PFSK-1 (cell line): Measurements from ENCODE around the gene TMEM181.

Source experiments
- FOXP2 ChIP-seq: optimal IDR thresholded peaks from 2 replicates; pipeline ENCODE3; 2011; ENCODE audit warnings: borderline replicate concordance, control low read depth, inconsistent platforms; ENCODE audit not compliant: insufficient read depth; ENCODE audit errors: extremely low read length, extremely low read depth
- POLR2AphosphoS5 ChIP-seq: IDR thresholded peaks from 2 replicates; pipeline ENCODE4 v1.6.1; 2012; ENCODE audit warnings: low read depth, mild to moderate bottlenecking, control low read depth, low read length, moderate library complexity
- REST ChIP-seq, 2 experiments: IDR thresholded peaks; 2 replicates each; pipeline versions ENCODE4 v1.6.1 to v1.8.0; 2011 to 2012; ENCODE audit warnings: low read depth in 2 of 2, low read length in 2 of 2, control low read depth in 1 of 2, inconsistent platforms in 1 of 2, mild to moderate bottlenecking in 1 of 2, moderate library complexity in 1 of 2; ENCODE audit not compliant: insufficient read depth in 1 of 2
- SIN3A ChIP-seq: IDR thresholded peaks from 2 replicates; pipeline ENCODE4 v1.6.1; 2012; ENCODE audit warnings: mild to moderate bottlenecking, low read length, moderate library complexity, borderline replicate concordance; ENCODE audit not compliant: insufficient read depth
- TAF1 ChIP-seq: IDR thresholded peaks from 2 replicates; pipeline ENCODE4 v1.6.1; 2012; ENCODE audit warnings: low read length, control low read depth, borderline replicate concordance; ENCODE audit not compliant: insufficient read depth

The TMEM181 gene

DNA sequence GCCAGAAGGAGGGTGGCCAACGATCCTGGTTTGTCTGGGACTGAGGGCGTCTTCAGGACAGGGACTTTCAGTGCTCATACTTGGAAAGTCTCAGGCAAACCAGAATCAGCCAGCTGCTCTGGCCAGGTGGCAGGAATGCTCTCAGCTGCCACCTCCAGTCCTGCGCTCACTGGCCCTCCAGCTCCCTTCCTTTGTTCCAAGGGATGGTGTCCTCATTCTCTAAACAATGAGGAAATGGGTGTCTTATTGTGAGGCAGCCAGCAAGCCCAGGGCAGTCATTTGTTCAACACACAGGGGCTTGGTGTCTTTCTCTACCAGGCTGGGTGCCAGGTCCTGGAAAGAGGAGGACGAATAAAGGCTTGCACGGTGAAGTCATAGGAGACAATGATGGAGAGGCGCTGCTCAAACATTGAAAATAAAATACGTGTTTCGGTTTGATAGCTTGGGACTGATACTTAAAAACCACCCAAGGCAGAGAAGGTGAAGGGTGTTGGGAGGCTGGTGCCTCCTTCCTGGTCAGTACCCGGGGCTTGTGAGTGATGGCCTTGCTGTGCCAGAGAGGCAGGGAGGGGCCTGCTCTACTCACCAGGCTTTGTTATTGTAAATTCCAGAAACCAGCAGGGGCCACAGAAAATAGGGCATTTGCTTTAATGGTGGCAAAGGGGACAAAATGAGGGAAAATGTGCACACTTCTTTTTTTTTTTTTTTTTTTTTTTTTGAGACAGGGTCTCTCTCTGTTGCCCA lies 11.3 kb upstream of the TMEM181 start:
- TF ChIP-seq SIN3A (no peak), REST (IDR thresholded peaks at IDR 0.05; ENCODE audit: insufficient read depth in 1 of 2, low read depth in 2 of 2, low read length in 2 of 2) (no peak)

DNA sequence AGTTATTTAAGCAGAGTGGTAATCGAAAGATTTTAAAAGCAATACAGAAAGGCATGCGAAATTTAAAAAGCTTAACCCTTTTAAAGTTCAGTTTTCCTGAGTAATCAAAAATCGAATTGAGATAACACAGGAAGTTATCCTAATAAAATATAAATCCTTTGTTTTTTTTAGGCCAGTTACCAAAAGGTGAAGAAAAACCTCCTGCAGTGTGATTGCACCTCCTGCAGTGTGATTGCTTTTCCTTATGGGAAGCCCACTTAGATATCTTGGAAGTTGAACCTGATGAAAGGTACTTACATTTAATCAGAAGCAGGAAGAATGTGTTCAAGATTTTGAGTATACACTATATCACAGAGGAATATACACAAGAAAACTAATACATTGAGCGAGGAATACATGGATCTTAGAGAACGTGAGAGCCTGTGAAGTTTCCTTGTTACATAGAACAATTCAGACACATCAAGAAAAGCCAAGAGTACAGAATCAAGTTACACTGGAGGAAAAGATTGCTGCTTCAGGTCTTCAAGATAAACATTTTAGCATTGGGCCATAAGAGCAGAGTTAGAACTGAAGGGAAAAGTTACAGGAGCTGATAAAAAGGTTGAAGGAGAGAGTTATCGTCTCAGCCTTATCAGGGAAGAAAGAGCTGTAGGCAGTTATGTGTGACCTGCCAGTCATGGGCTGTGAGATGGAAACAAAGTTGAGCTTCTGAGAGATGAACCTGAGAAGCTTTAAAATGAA lies 7.7 kb upstream of the TMEM181 start:
- TF ChIP-seq REST (IDR thresholded peaks at IDR 0.05; ENCODE audit: insufficient read depth in 1 of 2, low read depth in 2 of 2, low read length in 2 of 2) (no peak), POLR2AphosphoS5 (no peak), TAF1 (no peak), FOXP2 (no peak), SIN3A (no peak)

DNA sequence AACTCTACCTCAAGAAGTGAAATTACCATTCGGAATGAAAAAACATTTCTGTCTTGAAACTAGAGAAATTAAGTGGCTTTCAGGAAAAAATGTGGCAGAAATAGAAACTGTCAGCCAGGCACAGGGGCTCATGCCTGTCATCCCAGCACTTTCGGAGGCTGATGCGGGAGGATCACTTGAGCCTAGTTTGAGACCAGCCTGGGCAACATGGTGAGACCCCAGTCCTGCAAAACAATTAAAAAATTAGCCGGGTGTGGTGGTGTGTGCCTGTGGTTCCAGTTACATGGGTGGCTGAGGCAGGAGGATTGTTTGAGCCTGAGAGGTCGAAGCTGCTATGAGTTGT lies 7.1 kb upstream of the TMEM181 start:
- TF ChIP-seq REST (IDR thresholded peaks at IDR 0.05; ENCODE audit: insufficient read depth in 1 of 2, low read depth in 2 of 2, low read length in 2 of 2) (no peak), POLR2AphosphoS5 (no peak), FOXP2 (no peak), SIN3A (no peak)

- TF ChIP-seq POLR2AphosphoS5, result no peak
- no peak for TF ChIP-seq REST (IDR thresholded peaks at IDR 0.05; ENCODE audit: insufficient read depth in 1 of 2, low read depth in 2 of 2, low read length in 2 of 2)
Measured at GRCh38 chr6:158554611-158555361, 5.1 kb upstream of the TMEM181 start.
